GM19463 (cell line): ENCODE results near the gene TAB2.
"Not testable (repeated sequence)": the region's sequence is repeated elsewhere in the genome, so short reads cannot be mapped to it uniquely, and the experiment has no call there.

Experiments used
- ATAC-seq: cut with Tn5 transposase; IDR thresholded peaks from one replicate; pipeline ENCODE4 v1.9.1; 2021; ENCODE audit warnings: mild to moderate bottlenecking, moderate library complexity; ENCODE audit not compliant: unreplicated experiment

The TAB2 gene

GRCh38 chr6:149311293-149311692, 6.2 kb upstream of the TAB2 start:
- ATAC-seq, result no peak

GRCh38 chr6:149311766-149312165, 5.7 kb upstream of the TAB2 start:
- no peak for ATAC-seq

GRCh38 chr6:149313070-149313469, 4.4 kb upstream of the TAB2 start:
- no peak for ATAC-seq

GRCh38 chr6:149313861-149314260, 3.7 kb upstream of the TAB2 start:
- ATAC-seq, result no peak

- ATAC-seq, result no peak
Measured at GRCh38 chr6:149314325-149314905, 3.1 kb upstream of the TAB2 start.

GRCh38 chr6:149316108-149316727, 1.3 kb upstream of the TAB2 start:
- no peak for ATAC-seq

GRCh38 chr6:149316740-149317643, 520 bp upstream of the TAB2 start:
- peak; percentile 81 for ATAC-seq

GRCh38 chr6:149318581-149319286, 1.2 kb downstream of the TAB2 start:
- ATAC-seq, result no peak

GRCh38 chr6:149319422-149319821, 1.9 kb downstream of the TAB2 start:
- no peak for ATAC-seq

- ATAC-seq, result not testable (repeated sequence)
Measured at GRCh38 chr6:149320016-149320415, 2.5 kb downstream of the TAB2 start.

GRCh38 chr6:149320796-149321195, 3.3 kb downstream of the TAB2 start:
- ATAC-seq, result no peak

GRCh38 chr6:149323353-149323752, 5.8 kb downstream of the TAB2 start:
- no peak for ATAC-seq

GRCh38 chr6:149323925-149324324, 6.4 kb downstream of the TAB2 start:
- ATAC-seq, result no peak

- no peak for ATAC-seq
Measured at GRCh38 chr6:149324428-149324827, 6.9 kb downstream of the TAB2 start.

- ATAC-seq, result no peak
Measured at GRCh38 chr6:149325648-149326236, 8.2 kb downstream of the TAB2 start.

- ATAC-seq, result no peak
Measured at GRCh38 chr6:149327638-149328037, 10.1 kb downstream of the TAB2 start.

- no peak for ATAC-seq
Measured at GRCh38 chr6:149328083-149328482, 10.6 kb downstream of the TAB2 start.

GRCh38 chr6:149329529-149329928, 12.0 kb downstream of the TAB2 start:
- ATAC-seq, result no peak

- no peak for ATAC-seq
Measured at GRCh38 chr6:149330133-149330532, 12.6 kb downstream of the TAB2 start.

GRCh38 chr6:149331043-149331807, 13.7 kb downstream of the TAB2 start:
- no peak for ATAC-seq
